ENCODE data around the gene JAK3.
"Not testable (repeated sequence)": the region's sequence is repeated elsewhere in the genome, so short reads cannot be mapped to it uniquely, and the experiment has no call there.

JAK3 gene

GRCh38 chr19:17847538-17848366, at the start of gene JAK3:
TSS of gene JAK3 (minus strand) at chr19:17847982. CDS start at chr19:17844417, 3,565 bp downstream.
- no peak for DNase-seq (ENCODE audit: low spot score)

- DNase-seq (ENCODE audit: low spot score), result no peak
Observed at GRCh38 chr19:17893766-17894165, 46.0 kb upstream of the JAK3 start.

- no peak for DNase-seq (ENCODE audit: low spot score)
Observed at GRCh38 chr19:17889609-17890214, 41.9 kb upstream of the JAK3 start.

GRCh38 chr19:17888260-17888659, 40.5 kb upstream of the JAK3 start:
- DNase-seq (ENCODE audit: low spot score), result no peak

- DNase-seq (ENCODE audit: low spot score), result not testable (repeated sequence)
Observed at GRCh38 chr19:17887221-17887620, 39.4 kb upstream of the JAK3 start.

- DNase-seq (ENCODE audit: low spot score), result no peak
Observed at GRCh38 chr19:17886515-17886914, 38.7 kb upstream of the JAK3 start.

- DNase-seq (ENCODE audit: low spot score), result no peak
Observed at GRCh38 chr19:17883627-17884410, 36.0 kb upstream of the JAK3 start.

GRCh38 chr19:17881701-17882100, 33.9 kb upstream of the JAK3 start:
- DNase-seq (ENCODE audit: low spot score), result no peak

GRCh38 chr19:17879466-17879865, 31.7 kb upstream of the JAK3 start:
- no peak for DNase-seq (ENCODE audit: low spot score)

- DNase-seq (ENCODE audit: low spot score), result no peak
Observed at GRCh38 chr19:17877696-17878095, 29.9 kb upstream of the JAK3 start.

- DNase-seq (ENCODE audit: low spot score), result no peak
Observed at GRCh38 chr19:17874758-17875135, 27.0 kb upstream of the JAK3 start.

- no peak for DNase-seq (ENCODE audit: low spot score)
Observed at GRCh38 chr19:17873786-17874757, 26.3 kb upstream of the JAK3 start.

GRCh38 chr19:17872251-17873001, 24.6 kb upstream of the JAK3 start:
- no peak for DNase-seq (ENCODE audit: low spot score)

- no peak for DNase-seq (ENCODE audit: low spot score)
Observed at GRCh38 chr19:17871878-17872250, 24.1 kb upstream of the JAK3 start, which contains the start of gene SLC5A5. TSS of gene SLC5A5 (plus strand) at chr19:17871945. CDS start at chr19:17872320, 375 bp downstream.

GRCh38 chr19:17871032-17871877, 23.5 kb upstream of the JAK3 start:
- no peak for DNase-seq (ENCODE audit: low spot score)

GRCh38 chr19:17869114-17869608, 21.4 kb upstream of the JAK3 start:
- no peak for DNase-seq (ENCODE audit: low spot score)

- DNase-seq (ENCODE audit: low spot score), result no peak
Observed at GRCh38 chr19:17868669-17869068, 20.9 kb upstream of the JAK3 start.

- no peak for DNase-seq (ENCODE audit: low spot score)
Observed at GRCh38 chr19:17866964-17867486, 19.2 kb upstream of the JAK3 start.

- DNase-seq (ENCODE audit: low spot score), result no peak
Observed at GRCh38 chr19:17866312-17866963, 18.7 kb upstream of the JAK3 start.

All from hematopoietic multipotent progenitor cell treated with erythropoietin and hydrocortisone succinate and interleukin-3 and kit ligand, for 17 days (in vitro differentiated cells).